Stimulated activated CD4-positive, alpha-beta T cell treated with anti-CD3 and anti-CD28 coated beads, Interleukin-1b, Interleukin-23, amount 100 ng/mL, for 48 hours (primary cell): ENCODE measurements around the gene RAB1B.
"Not testable (repeated sequence)": the region's sequence is repeated elsewhere in the genome, so short reads cannot be mapped to it uniquely, and the experiment has no call there.

Experiments used
- DNase-seq: peaks from one replicate; pipeline ENCODE4 v3.0.0-alpha.2; 2020

RAB1B gene

DNA sequence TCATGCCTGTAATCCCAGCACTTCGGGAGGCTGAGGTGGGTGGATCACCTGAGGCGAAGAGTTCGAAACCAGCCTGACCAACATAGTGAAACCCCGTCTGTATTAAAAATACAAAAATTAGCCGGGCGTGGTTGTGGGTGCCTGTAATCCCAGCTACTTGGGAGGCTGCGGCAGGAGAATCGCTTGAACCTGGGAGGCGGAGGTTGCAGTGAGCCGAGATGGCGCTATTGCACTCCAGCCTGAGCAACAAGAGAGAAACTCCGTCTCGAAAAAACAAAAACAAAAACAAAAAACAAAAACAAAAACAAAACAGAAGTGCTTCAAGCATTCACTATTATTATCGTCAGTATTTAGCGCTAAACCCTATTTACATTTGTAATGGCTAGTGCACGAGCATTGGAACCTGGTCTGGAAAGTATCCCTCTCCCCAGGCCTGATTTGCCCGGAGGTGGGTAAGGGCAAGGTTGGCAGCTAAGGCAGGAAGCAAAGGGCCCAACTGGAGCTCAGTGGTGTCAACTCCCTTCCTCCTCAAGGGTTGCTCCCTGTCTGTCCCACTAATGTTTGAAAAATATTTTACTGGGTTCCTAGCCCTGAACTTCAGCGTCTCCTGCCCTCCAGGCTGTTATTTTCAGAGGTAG is 42.5 kb downstream of the RAB1B start:
- not testable (repeated sequence) for DNase-seq

GRCh38 chr11:66311470-66311964 is 43.1 kb downstream of the RAB1B start:
- no peak for DNase-seq

DNA sequence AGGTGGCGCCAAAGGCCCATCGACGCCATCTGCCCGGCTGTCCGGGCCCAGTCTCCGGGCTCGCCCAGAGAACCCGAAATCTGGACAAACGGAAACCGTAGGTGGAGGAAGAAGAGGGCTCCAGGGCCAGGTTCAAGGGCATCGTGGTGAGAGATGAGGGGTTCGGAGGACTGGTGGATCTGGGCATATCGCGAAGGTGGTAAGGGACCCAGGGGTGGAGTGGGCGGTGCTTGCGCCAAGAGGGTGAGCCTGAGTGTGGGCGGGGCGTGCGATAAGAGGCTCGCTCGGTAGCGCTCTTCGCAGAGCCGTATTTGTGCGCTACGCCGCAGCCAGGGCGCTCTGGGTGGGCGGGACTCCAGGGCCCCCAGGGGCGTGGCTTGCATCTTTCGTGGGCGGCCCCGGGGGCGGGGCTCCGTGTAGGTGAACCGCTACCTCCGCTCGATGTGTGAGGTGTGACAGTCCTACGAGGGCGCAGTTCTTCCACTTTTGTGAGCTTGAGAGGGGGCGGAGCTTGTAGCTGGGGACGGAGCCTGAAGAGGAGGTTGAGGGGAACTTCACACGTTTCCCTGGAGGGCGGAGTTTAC is 43.6 kb downstream of the RAB1B start:
- DNase-seq, result peak; percentile 97

- peak; percentile 97 for DNase-seq
Observed at GRCh38 chr11:66312549-66313320, 44.3 kb downstream of the RAB1B start.

DNA sequence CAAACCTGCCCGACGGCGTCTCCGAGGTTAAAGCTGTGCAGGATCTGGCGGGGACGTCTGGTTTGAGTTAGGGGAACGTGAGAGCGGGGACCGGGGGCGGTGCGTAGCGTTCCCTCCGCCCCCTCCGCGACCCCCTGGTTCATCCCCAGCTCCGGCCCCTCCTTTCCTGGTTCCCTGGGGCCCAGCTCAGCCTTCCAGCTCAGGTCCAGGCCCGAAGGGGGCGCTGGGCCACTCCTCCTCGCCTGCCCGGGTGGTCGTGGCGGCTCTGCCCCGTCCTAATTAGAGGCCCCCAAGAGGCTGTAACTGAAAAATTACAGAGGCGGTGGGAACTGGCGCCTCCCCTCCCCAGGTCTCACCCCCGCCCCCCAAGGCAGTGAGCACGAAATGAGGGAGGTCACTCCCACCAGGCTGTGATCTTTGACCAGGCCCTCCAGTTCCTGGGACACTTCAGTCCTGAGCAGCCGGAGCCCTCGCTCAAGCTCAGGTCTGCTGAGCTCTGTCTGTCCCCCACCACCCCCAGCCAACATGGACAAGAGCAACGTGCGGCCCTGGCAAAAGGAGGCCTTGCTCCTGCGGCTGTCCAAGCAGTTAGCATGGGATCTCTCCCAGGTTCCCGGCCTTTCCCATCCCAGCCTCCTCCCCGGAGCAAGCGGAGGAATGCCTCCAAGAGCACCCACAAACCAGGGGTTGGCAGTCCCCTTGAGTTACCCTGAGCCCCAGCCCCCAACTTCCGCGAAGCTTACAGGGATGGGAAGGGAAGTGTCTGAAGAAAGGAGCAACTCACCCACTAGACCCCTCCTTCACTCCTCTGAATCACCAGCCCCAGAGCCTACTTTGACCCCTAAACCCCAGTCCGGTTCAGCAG is 45.1 kb downstream of the RAB1B start:
- no peak for DNase-seq

- DNase-seq, result no peak
Observed at GRCh38 chr11:66314186-66314501, 45.7 kb downstream of the RAB1B start.

- DNase-seq, result no peak
Observed at GRCh38 chr11:66314561-66315497, 46.4 kb downstream of the RAB1B start.

- DNase-seq, result no peak
Observed at GRCh38 chr11:66315498-66315885, 47.1 kb downstream of the RAB1B start.

DNA sequence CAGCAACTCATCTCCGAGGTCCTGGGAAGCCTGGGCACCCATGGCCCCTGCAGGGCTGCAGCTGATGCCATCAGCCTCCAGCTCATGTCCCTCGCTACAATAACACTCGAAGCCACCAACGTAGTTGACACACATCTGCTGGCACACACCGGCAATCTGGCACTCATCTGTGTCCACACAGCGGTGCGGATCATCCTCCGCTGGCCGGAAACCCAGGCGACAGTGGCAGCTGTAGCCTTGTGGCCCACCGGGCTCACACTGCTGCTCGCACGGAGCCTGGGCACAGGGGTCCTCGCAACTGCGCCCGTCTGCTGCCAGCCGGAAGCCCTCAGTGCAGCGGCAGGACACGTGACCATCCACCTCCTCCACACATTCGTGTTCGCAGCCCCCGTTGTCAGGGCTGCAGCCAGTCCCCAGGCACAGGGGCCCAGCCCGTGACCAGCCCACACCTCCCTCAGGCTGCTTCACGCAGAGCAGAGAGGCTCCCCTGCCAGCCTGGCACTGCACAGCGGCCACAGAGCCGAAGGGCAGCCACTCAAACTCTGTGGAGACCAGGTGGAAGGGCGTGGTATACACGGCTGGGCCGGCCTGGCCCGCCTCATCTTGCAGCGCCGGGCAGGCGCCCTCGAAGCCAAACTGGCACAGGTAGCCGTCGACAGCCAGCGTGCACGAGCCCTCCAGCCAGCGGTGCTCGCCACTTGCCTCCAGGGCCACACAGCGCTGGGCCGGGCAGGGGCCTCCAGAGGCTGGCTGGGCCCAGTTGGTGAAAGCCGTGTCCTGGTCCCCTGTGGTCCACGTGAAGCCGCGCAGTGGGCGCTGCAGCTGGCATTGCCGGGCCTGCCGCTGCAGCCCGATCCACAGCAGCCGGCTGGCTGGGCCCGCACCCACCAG is 47.7 kb downstream of the RAB1B start:
- no peak for DNase-seq

DNA sequence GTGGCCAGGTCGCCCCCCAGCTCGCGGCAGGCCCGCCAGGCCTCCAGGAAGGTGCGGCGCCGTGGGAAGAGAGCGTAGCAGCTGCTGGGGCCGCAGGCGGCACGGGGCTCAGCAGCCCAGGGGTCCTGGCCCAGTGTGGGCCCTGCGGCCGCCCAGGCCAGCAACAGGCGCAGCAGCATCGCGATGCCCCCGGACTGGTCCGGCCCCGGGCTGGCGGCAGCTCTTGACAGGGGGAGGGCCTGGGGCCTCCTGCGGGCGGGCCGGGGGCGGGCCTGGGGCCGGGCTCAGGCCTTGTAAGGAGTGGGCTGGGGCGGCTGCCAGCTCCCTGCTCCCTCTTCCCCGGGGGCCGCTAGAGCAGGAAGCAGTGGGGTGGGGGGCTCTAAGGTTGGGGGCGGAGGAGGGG is 48.4 kb downstream of the RAB1B start, which contains the start of gene CD248:
CD248 (minus strand) TSS at position 196 of the 403 bp plus-strand sequence; CDS start at position 179, 17 bp downstream.
- no peak for DNase-seq

DNA sequence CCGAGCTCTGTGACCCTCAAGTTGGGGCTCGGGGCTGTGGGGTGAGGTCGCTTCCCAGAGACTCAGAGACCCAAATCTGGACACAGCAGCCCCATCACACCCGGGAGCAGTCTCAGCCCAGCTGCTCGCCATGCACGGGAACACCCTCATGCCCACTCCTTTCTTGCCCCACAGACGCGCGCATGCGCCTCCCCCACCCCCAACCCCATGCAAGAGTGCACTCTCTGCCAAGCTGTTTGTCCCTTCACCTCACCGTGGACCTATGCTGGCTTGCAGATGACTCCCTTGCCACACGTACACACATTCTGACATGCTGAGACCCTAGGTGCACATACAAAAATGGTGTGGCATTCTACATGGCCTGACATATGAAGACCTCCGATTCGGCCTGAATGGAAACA is 48.9 kb downstream of the RAB1B start:
- DNase-seq, result peak; percentile 32

- DNase-seq, result peak; percentile 48
Observed at GRCh38 chr11:66317723-66318599, 49.5 kb downstream of the RAB1B start.

DNA sequence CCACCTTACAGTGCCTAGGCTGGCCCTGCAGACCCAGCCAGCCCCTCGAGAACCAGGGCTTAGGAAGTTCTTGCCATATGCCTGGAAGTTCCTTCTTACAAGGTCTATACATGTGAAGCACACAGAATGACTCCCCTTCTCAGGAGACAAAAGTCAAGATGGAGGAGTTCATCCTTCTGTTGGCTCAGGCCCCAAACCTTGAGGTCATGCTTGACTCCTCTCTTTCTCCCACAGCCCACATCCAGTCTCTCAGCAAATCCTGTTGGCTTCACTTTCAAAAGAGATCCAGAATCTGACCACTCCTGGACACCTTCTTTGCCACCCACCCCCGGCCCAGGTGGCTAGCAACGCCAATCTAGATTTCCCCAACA is 50.1 kb downstream of the RAB1B start:
- DNase-seq, result no peak

DNA sequence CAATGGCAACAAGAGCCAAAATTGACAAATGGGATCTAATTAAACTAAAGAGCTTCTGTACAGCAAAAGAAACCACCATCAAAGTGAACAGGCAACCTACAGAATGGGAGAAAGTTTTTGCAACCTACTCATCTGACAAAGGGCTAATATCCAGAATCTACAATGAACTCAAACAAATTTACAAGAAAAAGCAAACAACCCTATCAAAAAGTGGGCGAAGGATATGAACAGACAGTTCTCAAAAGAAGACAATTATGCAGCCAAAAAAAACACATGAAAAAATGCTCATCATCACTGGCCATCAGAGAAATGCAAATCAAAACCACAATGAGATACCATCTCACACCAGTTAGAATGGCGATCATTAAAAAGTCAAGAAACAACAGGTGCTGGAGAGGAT is 51.9 kb downstream of the RAB1B start:
- not testable (repeated sequence) for DNase-seq

DNA sequence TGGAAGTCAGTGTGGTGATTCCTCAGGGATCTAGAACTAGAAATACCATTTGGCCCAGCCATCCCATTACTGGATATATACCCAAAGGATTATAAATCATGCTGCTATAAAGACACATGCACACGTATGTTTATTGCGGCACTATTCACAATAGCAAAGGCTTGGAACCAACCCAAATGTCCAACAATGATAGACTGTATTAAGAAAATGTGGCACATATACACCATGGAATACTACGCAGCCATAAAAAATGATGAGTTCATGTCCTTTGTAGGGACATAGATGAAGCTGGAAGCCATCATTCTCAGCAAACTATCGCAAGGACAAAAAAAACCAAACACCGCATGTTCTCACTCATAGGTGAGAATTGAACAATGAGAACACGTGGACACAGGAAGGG is 52.3 kb downstream of the RAB1B start:
- not testable (repeated sequence) for DNase-seq

GRCh38 chr11:66321606-66322005 is 53.2 kb downstream of the RAB1B start:
- no peak for DNase-seq

- no peak for DNase-seq
Observed at GRCh38 chr11:66322732-66323427, 54.4 kb downstream of the RAB1B start.

GRCh38 chr11:66323684-66324083 is 55.2 kb downstream of the RAB1B start:
- DNase-seq, result no peak

- no peak for DNase-seq
Observed at GRCh38 chr11:66324664-66325063, 56.2 kb downstream of the RAB1B start.
